WTC11 (cell line): ENCODE results near the gene AGBL1. TPM values are rescaled to one million over a fixed set of nuclear protein-coding genes. Genes with fewer than 3 reads are reported as not detected.

Experiments
- ATAC-seq: fragments of 200-7000 bp; cut with Tn5 transposase; 2 replicates; pipeline ENCODE4 v1.10.0; 2021; ENCODE audit warnings: mild to moderate bottlenecking, moderate library complexity
- CTCF ChIA-PET: fragments of 300-600 bp; sonication (Branson Sonifier 250); formaldehyde crosslinking; loops from one replicate; lab custom pipeline; 2021; ENCODE audit warnings: antibody characterized with exemption; lab: Charles Lee
- POLR2A ChIA-PET: fragments of 350-600 bp; sonication (Branson Sonifier 250); formaldehyde crosslinking; loops from one replicate; lab custom pipeline; 2021; ENCODE audit warnings: antibody characterized with exemption; lab: Charles Lee
- DNase-seq: peaks from one replicate; pipeline ENCODE4 v3.0.0; 2021; ENCODE audit warnings: low spot score
- H3K27ac Mint-ChIP-seq: 2 replicates; pipeline ENCODE4 v1.8.0; 2021; ENCODE audit warnings: mixed read lengths
- H3K27me3 Mint-ChIP-seq: 2 replicates; pipeline ENCODE4 v1.8.0; 2021; ENCODE audit warnings: low read depth, mild to moderate bottlenecking, moderate library complexity, mixed read lengths
- H3K36me3 Mint-ChIP-seq: 2 replicates; pipeline ENCODE4 v1.8.0; 2021; ENCODE audit warnings: mixed read lengths
- H3K4me1 Mint-ChIP-seq: 2 replicates; pipeline ENCODE4 v1.8.0; 2022; ENCODE audit warnings: mixed read lengths
- H3K4me3 Mint-ChIP-seq: 2 replicates; pipeline ENCODE4 v1.8.0; 2021; ENCODE audit warnings: mild to moderate bottlenecking, moderate library complexity, mixed read lengths
- H3K9me3 Mint-ChIP-seq: 2 replicates; pipeline ENCODE4 v1.8.0; 2021; ENCODE audit warnings: mixed read lengths
- ATF6 ChIP-seq: sonication (generic); formaldehyde crosslinking; IDR thresholded peaks from 2 replicates; pipeline ENCODE4 v1.8.1; 2023; ENCODE audit warnings: mild to moderate bottlenecking, missing genetic modification reagents
- CREM ChIP-seq: sonication (generic); formaldehyde crosslinking; IDR thresholded peaks from 2 replicates; pipeline ENCODE4 v1.8.1; 2022; ENCODE audit warnings: mild to moderate bottlenecking, missing genetic modification reagents, moderate library complexity
- IRF1 ChIP-seq: sonication (generic); formaldehyde crosslinking; IDR thresholded peaks from 2 replicates; pipeline ENCODE4 v1.8.0; 2023; ENCODE audit warnings: missing genetic modification reagents
- JUN ChIP-seq: sonication (generic); formaldehyde crosslinking; IDR thresholded peaks from 2 replicates; pipeline ENCODE4 v1.8.0; 2023; ENCODE audit warnings: mild to moderate bottlenecking, missing genetic modification reagents
- MAX ChIP-seq: sonication (generic); formaldehyde crosslinking; IDR thresholded peaks from 2 replicates; pipeline ENCODE4 v1.8.0; 2022; ENCODE audit warnings: mild to moderate bottlenecking, missing genetic modification reagents
- OVOL2 ChIP-seq: fragments of 250-450 bp; sonication (Bioruptor Pico); IDR thresholded peaks from 2 replicates; pipeline ENCODE4 v1.9.0; 2021; ENCODE audit warnings: mild to moderate bottlenecking, borderline replicate concordance
- SOX15 ChIP-seq: fragments of 250-450 bp; sonication (Bioruptor Pico); IDR thresholded peaks from 2 replicates; pipeline ENCODE4 v1.9.0; 2021; ENCODE audit warnings: mild to moderate bottlenecking
- TCF7 ChIP-seq: sonication (generic); formaldehyde crosslinking; IDR thresholded peaks from 2 replicates; pipeline ENCODE4 v1.8.0; 2022; ENCODE audit warnings: mild to moderate bottlenecking, low read depth, missing genetic modification reagents, moderate library complexity
- TP53 ChIP-seq: sonication (generic); formaldehyde crosslinking; IDR thresholded peaks from 2 replicates; pipeline ENCODE4 v1.8.1; 2023; ENCODE audit warnings: mild to moderate bottlenecking, missing genetic modification reagents
- ZMAT4 ChIP-seq: fragments of 250-450 bp; sonication (Bioruptor Pico); IDR thresholded peaks from 2 replicates; pipeline ENCODE4 v1.9.0; 2021; ENCODE audit warnings: mild to moderate bottlenecking
- ZNF423 ChIP-seq: fragments of 250-450 bp; sonication (Bioruptor Pico); IDR thresholded peaks from 2 replicates; pipeline ENCODE4 v2.1.2; 2022; ENCODE audit warnings: mild to moderate bottlenecking, moderate library complexity
- ZNF671 ChIP-seq: fragments of 250-450 bp; sonication (Bioruptor Pico); IDR thresholded peaks from 2 replicates; pipeline ENCODE4 v1.8.0; 2021; ENCODE audit warnings: mild to moderate bottlenecking
- total RNA-seq: library from RNA; stranded (reverse); gene quantifications from 3 replicates; pipeline ENCODE4 v1.2.3, GENCODE V29; 2021
- TF ChIP-seq, protein P1 (sequence below): sonication (generic); formaldehyde crosslinking; IDR thresholded peaks from 2 replicates; pipeline ENCODE4 v1.8.1; 2023; ENCODE audit warnings: mild to moderate bottlenecking, missing genetic modification reagents, moderate library complexity
- TF ChIP-seq, protein P2 (sequence below): sonication (generic); formaldehyde crosslinking; IDR thresholded peaks from 2 replicates; pipeline ENCODE4 v1.8.1; 2023; ENCODE audit warnings: mild to moderate bottlenecking, missing genetic modification reagents, moderate library complexity
- TF ChIP-seq, protein P3 (sequence below): sonication (generic); formaldehyde crosslinking; IDR thresholded peaks from 2 replicates; pipeline ENCODE4 v1.8.1; 2022; ENCODE audit warnings: mild to moderate bottlenecking, missing genetic modification reagents, moderate library complexity, borderline replicate concordance

AGBL1 gene
- total RNA-seq, 1 experiment from 2014 or later, result not detected

GRCh38 chr15:86550075-86550474, 470.4 kb downstream of the AGBL1 start (continued):
- TF ChIP-seq ATF6 (CRISPR knock-in tag) (no peak), ZMAT4 (no peak), ZNF423 (CRISPR knock-in tag) (no peak), TP53 (CRISPR knock-in tag) (no peak), SOX15 (CRISPR knock-in tag) (no peak), TCF7 (CRISPR knock-in tag) (no peak)
- TF ChIP-seq, protein P1, sequence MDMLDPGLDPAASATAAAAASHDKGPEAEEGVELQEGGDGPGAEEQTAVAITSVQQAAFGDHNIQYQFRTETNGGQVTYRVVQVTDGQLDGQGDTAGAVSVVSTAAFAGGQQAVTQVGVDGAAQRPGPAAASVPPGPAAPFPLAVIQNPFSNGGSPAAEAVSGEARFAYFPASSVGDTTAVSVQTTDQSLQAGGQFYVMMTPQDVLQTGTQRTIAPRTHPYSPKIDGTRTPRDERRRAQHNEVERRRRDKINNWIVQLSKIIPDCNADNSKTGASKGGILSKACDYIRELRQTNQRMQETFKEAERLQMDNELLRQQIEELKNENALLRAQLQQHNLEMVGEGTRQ (CRISPR knock-in tag), result no peak
- TF ChIP-seq, all 79 proteins: peak for 0

- DNase-seq, result no peak
- ATAC-seq, result no peak
- no peak overlapping the region for H3K27ac Mint-ChIP-seq
- no peak overlapping the region for H3K4me3 Mint-ChIP-seq
- TF ChIP-seq OVOL2 (CRISPR knock-in tag) (no peak), MAX (CRISPR knock-in tag) (no peak), TCF7 (CRISPR knock-in tag) (no peak)
- POLR2A ChIA-PET, result no interaction called here
- CTCF ChIA-PET, result no interaction called here
- H3K27me3 Mint-ChIP-seq, result no peaks in the 10 kb centered on the region
- H3K4me1 Mint-ChIP-seq, result no peaks in the 10 kb centered on the region
- peaks cover 11% of the 10 kb centered on the region for H3K9me3 Mint-ChIP-seq
- H3K36me3 Mint-ChIP-seq, result no peaks in the 10 kb centered on the region
Measured at GRCh38 chr15:86553108-86553507, 473.4 kb downstream of the AGBL1 start.

- Mint-ChIP-seq H3K27ac (no peak overlapping the region), H3K9me3 (0 out of 2 replicates have a peak, but pooled peaks cover 3% of the 10 kb centered on the region), H3K4me3 (no peak overlapping the region), H3K4me1 (peaks cover 5% of the 10 kb centered on the region; the same call in 1 of the 2 replicates), H3K27me3 (no peaks in the 10 kb centered on the region), H3K36me3 (no peaks in the 10 kb centered on the region)
- ATAC-seq, result no peak
- TF ChIP-seq JUN (CRISPR knock-in tag) (no peak), CREM (CRISPR knock-in tag) (no peak), TCF7 (CRISPR knock-in tag) (no peak), IRF1 (CRISPR knock-in tag) (no peak), ZNF671 (CRISPR knock-in tag) (no peak)
- TF ChIP-seq, protein P2, sequence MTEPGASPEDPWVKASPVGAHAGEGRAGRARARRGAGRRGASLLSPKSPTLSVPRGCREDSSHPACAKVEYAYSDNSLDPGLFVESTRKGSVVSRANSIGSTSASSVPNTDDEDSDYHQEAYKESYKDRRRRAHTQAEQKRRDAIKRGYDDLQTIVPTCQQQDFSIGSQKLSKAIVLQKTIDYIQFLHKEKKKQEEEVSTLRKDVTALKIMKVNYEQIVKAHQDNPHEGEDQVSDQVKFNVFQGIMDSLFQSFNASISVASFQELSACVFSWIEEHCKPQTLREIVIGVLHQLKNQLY, result no peak
- TF ChIP-seq, protein P3, sequence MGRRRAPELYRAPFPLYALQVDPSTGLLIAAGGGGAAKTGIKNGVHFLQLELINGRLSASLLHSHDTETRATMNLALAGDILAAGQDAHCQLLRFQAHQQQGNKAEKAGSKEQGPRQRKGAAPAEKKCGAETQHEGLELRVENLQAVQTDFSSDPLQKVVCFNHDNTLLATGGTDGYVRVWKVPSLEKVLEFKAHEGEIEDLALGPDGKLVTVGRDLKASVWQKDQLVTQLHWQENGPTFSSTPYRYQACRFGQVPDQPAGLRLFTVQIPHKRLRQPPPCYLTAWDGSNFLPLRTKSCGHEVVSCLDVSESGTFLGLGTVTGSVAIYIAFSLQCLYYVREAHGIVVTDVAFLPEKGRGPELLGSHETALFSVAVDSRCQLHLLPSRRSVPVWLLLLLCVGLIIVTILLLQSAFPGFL (CRISPR knock-in tag), result no peak
- CTCF ChIA-PET, result interaction anchor here (0.8 kb wide), 1 partner anchor 99 kb away, joined by 3 read pairs; no protein-coding TSS in a partner anchor
- POLR2A ChIA-PET, result interaction anchor here (0.5 kb wide), 1 partner anchor 649 kb away, joined by 3 read pairs; no protein-coding TSS in a partner anchor
- no peak for DNase-seq
Measured at GRCh38 chr15:86555098-86555497, 475.4 kb downstream of the AGBL1 start.
